ENCODE measurements around the gene ACO1.

The ACO1 gene

GRCh38 chr9:32502464-32502863, 118.0 kb downstream of the ACO1 start:
- DNase-seq, result no peak

DNA sequence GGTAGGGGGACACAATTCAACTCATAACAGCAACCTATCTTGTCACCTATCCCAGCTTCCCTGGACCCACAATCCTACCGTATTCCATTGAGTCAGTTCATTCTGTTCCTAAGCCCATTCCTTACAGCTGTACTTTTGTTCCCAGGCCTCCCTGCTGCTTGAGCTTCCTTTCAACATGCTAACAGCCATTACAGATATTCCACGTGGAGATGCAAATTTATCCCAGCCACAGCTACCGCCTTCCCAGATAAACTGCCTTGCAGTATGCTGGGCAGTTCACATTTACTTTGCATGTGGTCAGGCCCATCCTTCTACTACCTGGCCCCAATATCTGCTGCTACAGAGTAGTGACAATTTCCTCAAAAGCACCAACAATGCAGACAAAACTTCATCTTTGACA, 118.6 kb downstream of the ACO1 start:
- DNase-seq, result no peak
